Colonic mucosa (tissue), 4 donors: Measurements from ENCODE around the gene SSR3. TPM values are rescaled to one million over a fixed set of nuclear protein-coding genes. Genes with fewer than 3 reads are reported as not detected.

Source experiments
- DNase-seq: peaks from one replicate; pipeline ENCODE4 v3.0.0-alpha.2; 2020
- H3K27ac ChIP-seq: fragments of 200-600 bp; one replicate; pipeline ENCODE4 v1.8.0; 2021
- H3K27me3 ChIP-seq: fragments of 200-600 bp; one replicate; pipeline ENCODE4 v1.8.0; 2021
- H3K36me3 ChIP-seq: fragments of 200-600 bp; one replicate; pipeline ENCODE4 v1.8.0; 2021
- H3K4me1 ChIP-seq: fragments of 200-600 bp; one replicate; pipeline ENCODE4 v1.8.0; 2021; ENCODE audit warnings: mild to moderate bottlenecking
- H3K4me3 ChIP-seq: fragments of 200-600 bp; one replicate; pipeline ENCODE4 v1.8.0; 2021
- H3K9ac ChIP-seq, 2 donors: one replicate each; pipeline ENCODE4 v1.7.0; 2013; ENCODE audit warnings: control low read depth in 2 of 2, low read depth in 2 of 2, low read length in 2 of 2
- H3K9me3 ChIP-seq: fragments of 200-600 bp; one replicate; pipeline ENCODE4 v1.8.0; 2021
- CTCF ChIP-seq: fragments of 200-600 bp; IDR thresholded peaks from one replicate; pipeline ENCODE4 v1.8.0; 2022; ENCODE audit warnings: antibody characterized with exemption, mild to moderate bottlenecking
- intact Hi-C: fragments of 100-400 bp; cut with DNase I; formaldehyde crosslinking; loops from one replicate; pipeline ENCODE4 v1.14.1; 2022
- total RNA-seq, 2 donors: library from RNA; stranded (reverse); fragmentation: NEBNext Ultra II Directional in 1 of 2; extraction: Animal tissue kit (Norgen Biotek cat#: 25700) in 1 of 2; gene quantifications; one replicate each; pipeline ENCODE4 v1.2.1, GENCODE V29; 2021
- donor health status: healthy.
- donor health status: DM: no; HTN: no; CAD: no.
- donor health status: DM: no; HTN: no; CAD: no.

Gene SSR3
- total RNA-seq, 2 donors from 2014 or later = 134 to 171 TPM

GRCh38 chr3:156542101-156543042, 12.5 kb downstream of the SSR3 start:
- intact Hi-C loops = loop anchor here (10.0 kb wide), 2 partner anchors 542 to 592 kb away; no protein-coding TSS in a partner anchor
- Histone ChIP-seq H3K9me3 (no peaks in the 10 kb centered on the region), H3K27me3 (no peaks in the 10 kb centered on the region), H3K36me3 (peaks cover 3% of the 10 kb centered on the region), H3K27ac (no peak overlapping the region), H3K4me1 (no peaks in the 10 kb centered on the region), H3K9ac (no peak overlapping the region), H3K4me3 (no peak overlapping the region)
- DNase-seq = no peak
- TF ChIP-seq CTCF = no peak

GRCh38 chr3:156539802-156540201, 15.1 kb downstream of the SSR3 start:
- no peak overlapping the region for H3K9ac ChIP-seq
- H3K36me3 ChIP-seq = peaks cover 3% of the 10 kb centered on the region
- no peak overlapping the region for H3K27ac ChIP-seq
- H3K4me3 ChIP-seq = no peak overlapping the region
- DNase-seq = no peak
- H3K27me3 ChIP-seq = no peaks in the 10 kb centered on the region
- intact Hi-C loops = loop anchor here (10.0 kb wide), 3 partner anchors 395 to 595 kb away; no protein-coding TSS in a partner anchor
- no peaks in the 10 kb centered on the region for H3K9me3 ChIP-seq
- no peaks in the 10 kb centered on the region for H3K4me1 ChIP-seq
- TF ChIP-seq CTCF = no peak

DNA sequence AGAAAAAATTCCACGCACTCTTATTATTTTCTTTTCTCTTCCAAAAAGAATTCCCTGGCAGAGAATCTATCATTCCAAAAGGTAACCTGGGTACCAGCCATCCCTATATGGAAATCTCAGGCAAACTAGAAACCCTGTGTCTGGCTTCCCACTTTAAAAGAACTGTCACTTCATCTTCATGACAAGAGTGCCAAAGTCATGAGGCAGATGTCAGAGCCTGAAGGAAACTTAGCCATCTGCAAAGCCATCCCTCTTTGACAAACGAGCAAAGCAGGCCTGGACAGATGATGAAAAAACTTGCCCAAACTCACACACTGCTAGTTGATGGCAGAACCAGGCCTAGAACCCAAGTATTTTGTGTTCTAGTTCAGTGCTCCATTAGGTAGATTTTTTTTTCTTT, 15.9 kb downstream of the SSR3 start:
- Histone ChIP-seq H3K9ac (no peak overlapping the region), H3K27ac (no peak overlapping the region), H3K27me3 (no peaks in the 10 kb centered on the region), H3K9me3 (no peaks in the 10 kb centered on the region), H3K36me3 (peaks cover 3% of the 10 kb centered on the region), H3K4me3 (no peak overlapping the region), H3K4me1 (no peaks in the 10 kb centered on the region)
- no peak for TF ChIP-seq CTCF
- intact Hi-C loops = loop anchor here (10.0 kb wide), 1 partner anchor 394 kb away; no protein-coding TSS in a partner anchor
- DNase-seq = no peak

- Histone ChIP-seq H3K27ac (no peak overlapping the region), H3K4me3 (no peak overlapping the region), H3K27me3 (no peaks in the 10 kb centered on the region), H3K4me1 (no peaks in the 10 kb centered on the region), H3K36me3 (no peaks in the 10 kb centered on the region), H3K9ac (no peak overlapping the region), H3K9me3 (no peaks in the 10 kb centered on the region)
- intact Hi-C loops = loop anchor here (10.0 kb wide), 1 partner anchor 392 kb away; no protein-coding TSS in a partner anchor
- no peak for DNase-seq
- no peak for TF ChIP-seq CTCF
These were observed 18.2 kb downstream of the SSR3 start for GRCh38 chr3:156536524-156537316.

DNA sequence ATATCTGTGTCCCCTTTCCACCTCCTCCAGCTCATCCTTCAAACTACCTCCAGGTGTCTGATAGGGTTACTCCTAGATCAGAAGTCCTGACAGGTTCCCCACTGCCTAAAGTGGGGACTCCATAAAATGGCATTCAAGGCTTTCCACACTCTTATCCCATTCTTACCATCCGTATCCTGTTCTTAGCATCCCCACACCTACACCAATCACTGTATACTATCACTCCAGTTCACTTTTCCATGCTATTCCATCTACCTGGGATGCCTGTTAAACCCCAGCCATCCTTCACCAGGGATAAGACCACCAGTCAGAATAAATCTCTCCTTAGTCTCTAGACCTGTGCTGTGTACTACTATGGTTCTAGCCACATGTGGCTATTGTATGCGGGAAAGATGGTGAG, 19.1 kb downstream of the SSR3 start:
- no peak overlapping the region for H3K4me3 ChIP-seq
- no peaks in the 10 kb centered on the region for H3K36me3 ChIP-seq
- H3K27me3 ChIP-seq = no peaks in the 10 kb centered on the region
- DNase-seq = no peak
- TF ChIP-seq CTCF = no peak
- no peaks in the 10 kb centered on the region for H3K9me3 ChIP-seq
- peak overlapping the region; percentile 5 for H3K27ac ChIP-seq
- intact Hi-C loops = loop anchor here (10.0 kb wide), 1 partner anchor 391 kb away; no protein-coding TSS in a partner anchor
- H3K9ac ChIP-seq = no peak overlapping the region
- no peaks in the 10 kb centered on the region for H3K4me1 ChIP-seq
